GM19025 (cell line): ENCODE data around the gene DIP2A.
"Not testable (repeated sequence)": the region's sequence is repeated elsewhere in the genome, so short reads cannot be mapped to it uniquely, and the experiment has no call there.

ENCODE experiments used
- ATAC-seq: cut with Tn5 transposase; IDR thresholded peaks from one replicate; pipeline ENCODE4 v1.9.1; 2021; ENCODE audit warnings: mild to moderate bottlenecking, low read depth, moderate library complexity; ENCODE audit not compliant: unreplicated experiment

DIP2A gene

GRCh38 chr21:46424039-46424591 lies 34.6 kb upstream of the DIP2A start:
- ATAC-seq: no peak

DNA sequence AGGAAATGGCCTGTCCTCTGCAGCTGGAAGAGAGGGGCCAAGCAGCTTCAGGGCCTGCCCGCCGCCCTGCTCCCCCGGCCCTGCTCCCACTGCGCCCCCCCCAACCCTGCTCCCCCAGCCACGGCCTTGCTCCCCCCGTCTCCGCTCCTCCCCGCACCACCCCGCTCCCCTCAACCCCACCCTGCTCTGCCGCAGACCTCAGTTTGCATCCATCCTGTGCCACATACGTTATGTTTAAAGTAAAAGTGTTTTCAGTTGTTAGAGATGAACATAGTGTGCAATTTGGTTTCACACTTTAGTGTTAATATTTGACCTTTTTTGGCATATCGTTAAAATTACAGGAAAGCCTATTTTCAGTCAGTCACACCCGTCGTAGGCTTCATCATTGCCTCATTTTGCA lies 34.1 kb upstream of the DIP2A start:
- no peak for ATAC-seq

DNA sequence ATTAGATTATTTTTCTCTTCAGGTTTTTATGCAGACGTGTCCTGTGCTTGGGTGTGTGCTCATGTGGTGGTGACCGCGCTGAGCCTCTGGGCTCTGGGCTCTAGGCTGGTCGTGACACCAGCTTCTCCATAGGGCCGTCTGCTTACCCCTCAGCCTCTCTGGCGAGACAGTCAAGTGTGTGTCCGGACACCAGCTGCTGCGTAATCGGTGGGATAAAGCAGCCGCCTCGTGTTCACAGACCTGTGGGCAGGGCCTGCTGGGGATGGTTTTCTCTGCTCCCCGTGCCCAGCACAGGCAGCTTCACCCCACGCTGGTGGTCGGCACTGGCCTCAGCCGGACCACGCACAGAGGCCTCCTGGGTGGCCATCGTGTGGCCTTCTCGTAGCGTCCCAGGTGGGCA lies 33.6 kb upstream of the DIP2A start:
- ATAC-seq: no peak

DNA sequence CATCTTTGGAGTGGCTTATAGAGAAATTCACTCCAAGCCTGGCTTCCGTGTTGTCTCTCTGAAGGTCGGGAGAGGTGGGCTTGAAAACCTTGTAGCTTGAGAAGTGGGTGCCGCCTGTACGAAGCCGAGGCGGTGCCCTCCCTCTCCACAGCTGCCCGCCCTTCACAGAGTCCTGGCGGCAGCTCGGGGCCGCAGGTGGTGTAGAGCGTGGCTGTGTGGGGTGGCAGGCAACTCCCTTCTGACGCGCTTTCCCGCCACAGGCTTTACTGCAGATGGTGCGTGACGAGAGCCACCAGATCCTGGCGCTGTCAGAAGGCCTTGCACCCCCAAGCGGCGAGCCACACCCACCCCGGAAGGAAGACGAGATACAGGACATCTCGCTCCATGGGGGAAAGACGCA lies 33.1 kb upstream of the DIP2A start:
- no peak for ATAC-seq

DNA sequence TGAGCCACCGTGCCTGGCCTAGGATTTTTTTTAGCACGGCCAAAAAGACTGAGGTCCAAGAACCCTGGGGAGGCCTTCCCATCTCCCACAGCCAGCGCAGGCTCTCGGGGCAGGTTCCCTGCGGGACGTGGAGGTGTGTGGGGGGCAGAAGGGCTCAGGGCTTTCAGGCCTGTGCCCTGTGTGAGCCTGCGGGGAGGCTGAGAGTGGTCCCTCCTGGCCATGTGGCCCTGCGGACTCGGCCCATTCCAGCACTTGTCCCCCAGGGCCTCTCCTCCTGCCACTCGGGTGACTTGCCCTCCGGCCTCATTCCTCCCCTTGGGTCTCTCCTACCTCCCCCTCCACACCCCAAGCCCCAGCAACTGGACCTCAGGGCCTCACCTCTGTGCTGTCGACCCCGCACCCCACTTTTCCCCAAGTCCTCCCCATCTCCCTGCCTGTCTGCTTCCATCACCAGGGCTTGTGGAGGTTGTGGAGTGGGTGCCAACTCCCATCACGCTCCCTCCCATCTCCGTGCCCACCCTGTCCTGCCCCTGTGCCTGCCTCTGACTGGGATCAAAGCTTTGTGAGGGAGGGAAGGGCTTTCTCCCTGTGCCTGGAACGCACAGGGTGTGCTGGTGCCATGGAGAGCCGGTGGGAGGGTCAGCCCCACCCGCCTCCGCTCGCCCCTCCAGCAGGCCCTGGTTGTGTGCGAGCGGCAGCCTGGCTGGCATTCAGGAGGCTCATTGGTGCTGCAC lies 32.2 kb upstream of the DIP2A start:
- no peak for ATAC-seq

DNA sequence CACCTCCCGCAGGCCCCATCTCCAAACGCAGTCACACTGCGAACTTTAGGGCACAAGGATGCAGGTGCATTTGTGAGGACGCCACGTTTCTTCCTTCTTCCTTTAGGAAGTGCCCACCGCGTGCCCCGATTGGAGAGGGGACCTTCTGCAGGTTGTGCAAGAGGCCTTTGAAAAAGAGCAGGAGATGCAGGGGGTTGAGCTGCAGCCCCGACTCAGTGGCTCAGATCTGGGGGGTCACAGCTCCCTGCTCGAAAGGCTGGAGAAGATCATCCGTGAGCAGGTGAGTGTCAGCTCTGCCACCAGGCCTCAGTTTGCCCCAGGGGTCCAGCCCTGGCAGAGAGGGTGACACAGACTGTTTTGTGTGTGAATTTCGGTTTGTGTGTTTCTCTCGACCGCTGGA lies 31.2 kb upstream of the DIP2A start:
- ATAC-seq: no peak

DNA sequence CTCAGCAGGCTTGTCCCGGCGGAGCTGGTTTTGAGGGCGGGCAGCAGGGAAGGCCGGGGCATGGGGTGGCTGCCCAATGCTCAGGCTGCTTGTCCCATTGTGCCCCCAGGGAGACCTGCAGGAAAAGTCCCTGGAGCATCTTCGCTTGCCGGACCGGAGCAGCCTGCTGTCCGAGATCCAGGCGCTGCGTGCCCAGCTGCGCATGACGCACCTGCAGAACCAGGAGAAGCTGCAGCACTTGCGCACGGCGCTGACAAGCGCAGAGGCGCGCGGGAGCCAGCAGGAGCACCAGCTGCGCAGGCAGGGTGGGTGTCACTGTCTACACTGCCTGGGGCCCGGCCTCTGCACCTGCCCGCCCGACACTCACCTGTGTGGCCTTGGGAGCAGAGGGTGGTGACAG lies 30.4 kb upstream of the DIP2A start:
- no peak for ATAC-seq

GRCh38 chr21:46428987-46429710 lies 29.5 kb upstream of the DIP2A start:
- ATAC-seq: no peak

DNA sequence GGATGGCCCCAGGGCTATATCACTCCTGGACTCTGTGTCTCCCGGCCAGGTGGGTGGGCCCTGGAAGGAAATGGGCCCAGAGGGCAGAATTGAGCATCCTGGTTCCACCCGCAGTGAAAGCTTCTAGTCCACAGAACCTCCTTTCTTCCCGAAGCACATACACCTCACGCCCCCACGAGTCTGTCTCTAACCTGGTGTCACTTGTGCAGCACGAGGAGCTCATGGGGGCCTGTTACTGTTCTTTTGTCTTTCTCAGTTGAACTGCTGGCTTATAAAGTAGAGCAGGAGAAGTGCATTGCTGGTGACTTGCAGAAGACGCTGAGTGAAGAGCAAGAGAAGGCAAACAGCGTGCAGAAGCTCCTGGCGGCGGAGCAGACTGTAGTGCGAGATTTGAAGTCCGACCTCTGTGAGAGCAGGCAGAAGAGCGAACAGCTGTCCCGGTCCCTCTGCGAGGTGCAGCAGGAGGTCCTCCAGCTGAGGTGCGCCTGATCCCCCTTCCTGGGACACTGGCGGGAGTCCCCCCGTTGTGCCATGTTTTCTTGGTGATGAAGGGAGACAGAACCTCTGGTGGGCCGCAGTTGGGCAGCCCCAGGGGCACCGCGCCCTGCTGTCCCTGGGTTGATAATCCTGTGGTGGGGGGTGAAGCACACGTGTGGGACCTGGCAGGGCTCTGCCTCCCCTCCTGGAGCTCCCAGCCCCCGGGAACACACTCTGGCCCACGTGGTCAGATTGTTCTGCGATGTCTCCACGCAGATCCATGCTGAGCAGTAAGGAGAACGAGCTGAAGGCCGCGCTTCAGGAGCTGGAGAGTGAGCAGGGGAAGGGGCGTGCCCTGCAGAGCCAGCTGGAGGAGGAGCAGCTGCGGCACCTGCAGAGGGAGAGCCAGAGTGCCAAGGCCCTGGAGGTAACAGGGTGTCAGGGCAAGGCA lies 28.7 kb upstream of the DIP2A start:
- no peak for ATAC-seq

DNA sequence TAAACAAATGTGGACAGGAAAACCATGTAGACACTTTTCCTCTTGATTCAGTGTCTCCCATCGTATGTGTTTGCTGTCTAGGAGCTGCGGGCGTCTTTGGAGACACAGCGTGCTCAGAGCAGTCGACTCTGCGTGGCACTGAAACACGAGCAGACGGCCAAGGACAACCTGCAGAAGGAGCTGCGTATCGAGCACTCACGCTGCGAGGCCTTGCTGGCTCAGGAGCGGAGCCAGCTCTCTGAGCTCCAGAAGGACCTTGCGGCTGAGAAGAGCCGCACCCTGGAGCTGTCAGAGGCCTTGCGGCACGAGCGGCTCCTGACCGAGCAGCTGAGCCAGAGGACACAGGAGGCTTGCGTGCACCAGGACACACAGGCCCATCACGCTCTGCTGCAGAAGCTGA lies 27.2 kb upstream of the DIP2A start:
- ATAC-seq: no peak

- no peak for ATAC-seq
These were observed 26.7 kb upstream of the DIP2A start for GRCh38 chr21:46431884-46432488.

GRCh38 chr21:46433116-46433515 lies 25.6 kb upstream of the DIP2A start:
- not testable (repeated sequence) for ATAC-seq

GRCh38 chr21:46434322-46434958 lies 24.3 kb upstream of the DIP2A start:
- no peak for ATAC-seq

- ATAC-seq: no peak
These were observed 22.9 kb upstream of the DIP2A start for GRCh38 chr21:46435786-46436227.

- no peak for ATAC-seq
These were observed 22.1 kb upstream of the DIP2A start for GRCh38 chr21:46436621-46437020.

DNA sequence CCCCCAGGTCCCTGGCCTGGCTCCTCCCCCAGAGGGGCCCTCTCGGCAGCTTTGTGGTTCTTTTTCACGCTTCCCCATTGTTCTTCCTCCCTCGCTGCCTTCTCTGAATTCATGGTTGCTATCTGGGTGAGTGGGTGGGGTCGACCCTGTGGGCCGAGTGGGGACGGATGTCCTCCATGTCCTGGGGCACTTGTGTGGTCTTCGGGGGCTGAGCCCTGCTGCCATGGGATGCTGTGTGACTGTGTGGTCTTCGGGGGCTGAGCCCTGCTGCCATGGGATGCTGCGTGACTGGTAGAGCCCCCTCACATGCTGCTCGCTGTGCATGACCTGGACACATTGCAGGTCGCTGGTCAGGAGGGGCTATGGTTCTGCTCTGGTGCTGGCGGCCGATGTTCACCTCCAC lies 21.6 kb upstream of the DIP2A start:
- no peak for ATAC-seq

DNA sequence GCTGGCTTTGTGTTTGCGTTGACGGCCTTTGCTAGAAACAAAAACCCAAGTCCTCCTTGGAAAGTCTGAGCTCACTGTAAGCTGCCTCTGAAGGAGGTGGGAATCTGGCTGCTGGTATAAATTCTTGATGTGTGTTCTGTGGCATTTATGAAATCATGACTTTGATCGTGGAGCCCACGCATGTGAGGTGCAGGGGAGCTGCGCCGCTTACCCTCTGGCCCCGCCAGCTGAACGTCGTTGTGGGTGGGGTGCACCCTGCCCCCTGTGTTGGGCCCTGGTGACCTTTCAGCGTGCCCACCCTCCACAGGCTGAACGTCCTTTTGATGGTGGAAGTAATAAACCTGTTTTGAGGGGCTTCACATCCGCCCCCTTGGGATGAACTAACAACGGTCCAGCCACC lies 21.2 kb upstream of the DIP2A start:
- ATAC-seq: no peak

- ATAC-seq: no peak
These were observed 20.4 kb upstream of the DIP2A start for GRCh38 chr21:46438241-46438640.

- no peak for ATAC-seq
These were observed 18.8 kb upstream of the DIP2A start for GRCh38 chr21:46439906-46440305.

DNA sequence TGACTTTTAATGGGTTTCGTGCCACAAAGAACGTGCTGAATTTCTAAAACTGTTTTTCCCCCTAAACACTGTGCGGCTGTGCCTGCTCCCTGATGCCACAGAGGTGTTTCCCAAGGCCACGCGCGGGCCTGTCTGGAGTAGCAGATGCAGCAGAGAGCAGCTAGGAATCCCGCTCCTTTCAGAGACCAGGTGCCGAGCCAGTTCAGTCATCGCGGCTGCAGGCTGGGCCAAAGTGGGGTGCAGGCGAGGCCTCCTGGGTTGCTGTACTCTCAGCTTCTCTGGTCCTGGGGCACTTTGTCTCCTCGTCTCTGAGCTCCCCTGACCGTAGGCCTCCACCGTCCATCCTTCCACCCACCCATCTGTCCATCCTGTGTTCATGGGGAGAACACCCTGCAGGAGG lies 17.4 kb upstream of the DIP2A start:
- ATAC-seq: no peak
